HCEC 1CT (cell line): ENCODE data around the gene ZNFX1.
"Not testable (repeated sequence)": the region's sequence is repeated elsewhere in the genome, so short reads cannot be mapped to it uniquely, and the experiment has no call there.

ENCODE experiments used
- DNase-seq: peaks from one replicate; pipeline ENCODE4 v3.0.0-alpha.2; 2017

Gene ZNFX1

GRCh38 chr20:49203746-49204145, 74.1 kb downstream of the ZNFX1 start:
- no peak for DNase-seq

DNA sequence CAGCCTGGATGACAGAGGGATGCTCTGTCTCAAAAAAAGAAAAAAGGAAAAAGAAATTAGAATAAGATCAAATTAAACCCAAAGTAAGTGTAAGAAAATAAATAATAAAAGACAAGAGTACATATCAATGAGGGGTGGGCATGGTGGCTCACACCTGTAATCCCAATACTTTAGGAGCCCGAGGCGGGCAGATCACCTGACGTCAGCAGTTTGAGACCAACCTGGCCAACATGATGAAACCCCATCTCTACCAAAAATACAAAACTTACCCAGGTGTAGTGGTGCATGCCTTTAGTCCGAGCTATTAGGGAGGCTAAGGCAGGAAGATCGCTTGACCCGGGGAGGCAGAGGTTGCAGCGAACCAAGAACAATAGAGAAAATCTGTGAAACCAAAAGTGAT, 74.8 kb downstream of the ZNFX1 start:
- no peak for DNase-seq

GRCh38 chr20:49199729-49200293, 78.0 kb downstream of the ZNFX1 start:
- DNase-seq = no peak

- not testable (repeated sequence) for DNase-seq
Measured at GRCh38 chr20:49192944-49193518, 84.8 kb downstream of the ZNFX1 start.
